ENCODE results near the gene MORN1. TPM values are rescaled to one million over a fixed set of nuclear protein-coding genes. Genes with fewer than 3 reads are reported as not detected.

The MORN1 gene
- total RNA-seq, 1 experiment from 2014 or later, result 47.8 TPM

DNA sequence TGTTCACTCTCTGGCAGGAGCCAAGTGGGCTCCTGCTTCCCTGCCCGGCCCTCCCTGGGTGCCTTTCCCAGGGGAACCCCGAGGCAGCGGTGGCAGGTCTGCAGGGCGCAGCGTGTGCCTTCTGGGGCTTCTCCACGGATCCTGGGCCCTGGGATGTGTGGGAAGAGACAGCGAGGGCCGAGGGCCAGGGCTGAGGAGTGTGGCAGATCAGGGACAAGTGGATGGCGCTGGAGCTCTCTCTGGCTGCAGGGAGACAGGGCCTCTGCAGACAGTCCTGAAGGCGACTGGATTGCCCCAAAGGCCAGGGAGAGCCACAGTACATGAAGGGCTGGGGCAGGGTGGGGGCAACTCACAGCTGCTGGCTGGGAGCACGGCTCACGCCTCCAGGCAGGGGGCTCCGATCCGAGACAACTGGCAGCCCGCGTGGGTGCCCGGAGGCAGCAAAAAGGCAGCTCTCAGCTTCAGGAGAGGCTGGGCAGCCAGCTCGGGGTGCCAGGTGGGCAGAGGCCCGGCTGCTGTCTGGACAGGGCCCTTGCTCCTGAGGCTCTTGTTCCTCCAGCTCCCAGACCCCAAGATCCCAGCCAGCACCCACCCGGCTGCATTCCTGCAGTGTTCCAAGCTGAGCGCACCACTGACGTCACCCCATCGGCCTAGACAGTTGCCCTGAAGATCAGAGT, 16.0 kb downstream of the MORN1 start:
- no peak overlapping the region for H3K27ac ChIP-seq
- H3K9me3 ChIP-seq (ENCODE audit: insufficient read depth, low read depth), result no peaks in the 10 kb centered on the region
- intact Hi-C loops (cut with micrococcal nuclease; ENCODE audit: unreplicated experiment), result no loop called here
- ChIA-PET POLR2A (ENCODE audit: unreplicated experiment) (no interaction called here), CTCF (no interaction called here)
- H3K36me3 ChIP-seq (ENCODE audit: low read depth), result no peaks in the 10 kb centered on the region
- no peak for DNase-seq
- H3K4me3 ChIP-seq, result no peak overlapping the region
- no peaks in the 10 kb centered on the region for H3K9me2 ChIP-seq (ENCODE audit: insufficient read depth)
- 0 out of 2 replicates have a peak, but pooled peaks cover 5% of the 10 kb centered on the region for H4K20me1 ChIP-seq (ENCODE audit: insufficient read depth)
- BruUV-seq (replicated peaks), result no TSS peak
- no peaks in the 10 kb centered on the region for H3F3A ChIP-seq (ENCODE audit: insufficient read depth, low read depth)
- TF ChIP-seq, protein P1, sequence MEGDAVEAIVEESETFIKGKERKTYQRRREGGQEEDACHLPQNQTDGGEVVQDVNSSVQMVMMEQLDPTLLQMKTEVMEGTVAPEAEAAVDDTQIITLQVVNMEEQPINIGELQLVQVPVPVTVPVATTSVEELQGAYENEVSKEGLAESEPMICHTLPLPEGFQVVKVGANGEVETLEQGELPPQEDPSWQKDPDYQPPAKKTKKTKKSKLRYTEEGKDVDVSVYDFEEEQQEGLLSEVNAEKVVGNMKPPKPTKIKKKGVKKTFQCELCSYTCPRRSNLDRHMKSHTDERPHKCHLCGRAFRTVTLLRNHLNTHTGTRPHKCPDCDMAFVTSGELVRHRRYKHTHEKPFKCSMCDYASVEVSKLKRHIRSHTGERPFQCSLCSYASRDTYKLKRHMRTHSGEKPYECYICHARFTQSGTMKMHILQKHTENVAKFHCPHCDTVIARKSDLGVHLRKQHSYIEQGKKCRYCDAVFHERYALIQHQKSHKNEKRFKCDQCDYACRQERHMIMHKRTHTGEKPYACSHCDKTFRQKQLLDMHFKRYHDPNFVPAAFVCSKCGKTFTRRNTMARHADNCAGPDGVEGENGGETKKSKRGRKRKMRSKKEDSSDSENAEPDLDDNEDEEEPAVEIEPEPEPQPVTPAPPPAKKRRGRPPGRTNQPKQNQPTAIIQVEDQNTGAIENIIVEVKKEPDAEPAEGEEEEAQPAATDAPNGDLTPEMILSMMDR (conservative IDR thresholded peaks at IDR 0.05), result no peak
- TF ChIP-seq EZH2 (IDR thresholded peaks at IDR 0.05; ENCODE audit: low read depth), result no peak
- no peaks in the 10 kb centered on the region for H3K79me2 ChIP-seq (ENCODE audit: low read depth)
- H2AFZ ChIP-seq, result no peak overlapping the region
- no peaks in the 10 kb centered on the region for H3K27me3 ChIP-seq (ENCODE audit: insufficient read depth, low read depth)
- H3K4me2 ChIP-seq, result no peak overlapping the region
- H3K4me1 ChIP-seq (replicated peaks; ENCODE audit: insufficient read depth), result no peaks in the 10 kb centered on the region; the same call in 1 of the 2 replicates

DNA sequence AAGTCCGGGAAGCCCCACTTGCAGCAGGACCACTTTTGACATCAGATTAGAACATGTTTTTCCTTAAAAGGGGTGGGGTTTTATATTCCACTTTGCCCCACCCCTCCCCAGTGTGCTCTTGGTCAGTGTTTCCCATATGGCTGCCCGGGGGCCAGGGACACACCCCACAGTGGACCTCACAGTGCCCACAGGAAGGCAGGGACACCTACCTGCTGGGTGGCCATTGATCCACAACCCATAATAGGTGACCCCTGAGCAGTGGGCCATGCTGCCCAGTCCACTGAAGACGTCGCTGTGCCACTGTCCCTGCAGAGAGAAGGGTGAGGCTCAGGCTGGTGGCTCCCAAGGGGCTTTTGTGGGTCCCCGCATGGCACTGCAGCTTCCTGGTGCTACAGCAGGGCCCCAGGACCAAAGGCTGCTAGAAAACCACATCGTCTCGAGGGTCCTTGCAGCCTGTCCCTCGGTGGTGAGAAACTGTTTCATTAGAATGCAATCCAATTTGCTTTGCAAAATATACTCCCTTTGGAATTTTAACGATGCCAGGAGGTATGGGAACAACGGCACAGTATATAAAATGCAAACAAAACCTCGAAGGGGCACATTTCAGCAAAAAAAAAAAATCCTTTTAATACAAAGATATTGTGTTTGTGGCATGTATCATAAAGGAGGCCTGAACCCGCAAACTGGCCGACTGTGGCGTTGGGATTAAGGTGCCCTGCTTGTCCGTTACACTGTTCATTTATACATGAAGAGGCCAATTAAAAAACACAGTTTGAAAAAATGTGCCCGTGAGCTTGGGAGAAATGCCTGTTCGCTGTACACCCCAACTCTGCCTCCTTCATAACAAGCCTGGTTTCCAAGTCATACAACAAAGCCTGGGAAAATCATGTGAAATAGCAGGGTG, 16.9 kb downstream of the MORN1 start:
- POLR2A ChIA-PET (ENCODE audit: unreplicated experiment), result no interaction called here
- Histone ChIP-seq H3K79me2 (ENCODE audit: low read depth) (no peaks in the 10 kb centered on the region), H3K4me2 (no peak overlapping the region), H3K36me3 (ENCODE audit: low read depth) (no peaks in the 10 kb centered on the region), H3K9me3 (ENCODE audit: insufficient read depth, low read depth) (no peaks in the 10 kb centered on the region), H3K27ac (no peak overlapping the region), H3K4me1 (replicated peaks; ENCODE audit: insufficient read depth) (no peaks in the 10 kb centered on the region; the same call in 1 of the 2 replicates), H3K27me3 (ENCODE audit: insufficient read depth, low read depth) (no peaks in the 10 kb centered on the region), H4K20me1 (ENCODE audit: insufficient read depth) (0 out of 2 replicates have a peak, but pooled peaks cover 5% of the 10 kb centered on the region), H3F3A (ENCODE audit: insufficient read depth, low read depth) (no peaks in the 10 kb centered on the region), H2AFZ (no peak overlapping the region), H3K4me3 (no peak overlapping the region), H3K9me2 (ENCODE audit: insufficient read depth) (no peaks in the 10 kb centered on the region)
- intact Hi-C loops (cut with micrococcal nuclease; ENCODE audit: unreplicated experiment), result no loop called here
- CTCF ChIA-PET, result no interaction called here
- TF ChIP-seq, protein P1 (conservative IDR thresholded peaks at IDR 0.05), result no peak
- no peak for TF ChIP-seq EZH2 (IDR thresholded peaks at IDR 0.05; ENCODE audit: low read depth)
- BruUV-seq (replicated peaks), result no TSS peak
- DNase-seq, result peak in 1 of 2 experiments; percentile 26

DNA sequence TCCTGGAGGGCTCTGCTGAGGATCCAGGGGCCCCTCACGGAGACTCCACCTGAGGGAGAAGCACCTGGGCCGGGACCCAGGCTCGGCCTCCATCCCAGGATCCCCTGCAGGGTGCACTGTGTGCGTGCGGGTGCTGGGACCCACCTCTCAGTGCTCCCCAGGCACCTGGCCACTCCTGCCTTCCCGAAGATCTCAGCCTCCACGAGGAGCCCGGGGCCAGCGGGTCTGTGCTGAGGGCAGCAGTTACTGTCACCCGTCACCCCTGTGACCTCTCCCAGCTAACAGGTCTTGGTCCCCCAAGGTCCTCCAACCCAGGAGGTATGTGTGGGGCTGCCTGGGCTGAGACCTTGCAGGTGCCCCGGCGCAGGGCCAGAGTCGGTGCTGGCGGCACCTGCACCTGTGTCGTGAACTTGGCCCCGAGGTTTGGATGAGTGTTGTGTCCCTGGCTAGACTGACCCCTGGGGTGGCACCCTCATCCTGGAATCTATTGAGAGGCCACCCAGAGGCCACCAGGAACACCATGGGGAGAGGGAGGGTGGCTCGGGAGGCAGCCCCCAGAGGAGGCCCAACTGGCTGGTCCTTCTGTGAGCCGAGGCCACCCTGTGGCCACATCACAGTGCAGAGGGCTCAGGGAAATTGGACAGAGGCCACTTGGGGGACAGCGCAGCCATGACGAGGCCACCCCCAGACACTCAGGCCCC, 17.7 kb downstream of the MORN1 start:
- CTCF ChIA-PET, result no interaction called here

More for the DNA sequence above, 17.7 kb downstream of the MORN1 start:
- no peaks in the 10 kb centered on the region for H3K9me3 ChIP-seq (ENCODE audit: insufficient read depth, low read depth)
- no peak overlapping the region for H3K4me3 ChIP-seq
- no peak overlapping the region for H3K27ac ChIP-seq
- H3K4me2 ChIP-seq, result no peak overlapping the region
- intact Hi-C loops (cut with micrococcal nuclease; ENCODE audit: unreplicated experiment), result no loop called here
- no peaks in the 10 kb centered on the region for H4K20me1 ChIP-seq (ENCODE audit: insufficient read depth)
- no TSS peak for BruUV-seq (replicated peaks)
- H3K27me3 ChIP-seq (ENCODE audit: insufficient read depth, low read depth), result no peaks in the 10 kb centered on the region
- no peaks in the 10 kb centered on the region for H3K9me2 ChIP-seq (ENCODE audit: insufficient read depth)
- TF ChIP-seq EZH2 (IDR thresholded peaks at IDR 0.05; ENCODE audit: low read depth), result no peak
- TF ChIP-seq, protein P1 (conservative IDR thresholded peaks at IDR 0.05), result no peak
- H3F3A ChIP-seq (ENCODE audit: insufficient read depth, low read depth), result no peaks in the 10 kb centered on the region
- POLR2A ChIA-PET (ENCODE audit: unreplicated experiment), result no interaction called here
- no peaks in the 10 kb centered on the region for H3K79me2 ChIP-seq (ENCODE audit: low read depth)
- no peaks in the 10 kb centered on the region; the same call in 1 of the 2 replicates for H3K4me1 ChIP-seq (replicated peaks; ENCODE audit: insufficient read depth)
- no peaks in the 10 kb centered on the region for H3K36me3 ChIP-seq (ENCODE audit: low read depth)
- peak in 1 of 2 experiments; percentile 29 for DNase-seq
- H2AFZ ChIP-seq, result no peak overlapping the region
